Midbrain (tissue), 1 donor: ENCODE results near the gene RGS21.

ENCODE experiments used
- DNase-seq: peaks from one replicate; lab custom pipeline; 2025; lab: John Stamatoyannopoulos, UW

The RGS21 gene

GRCh38 chr1:192379554-192379953 is 62.8 kb downstream of the RGS21 start:
- no peak for DNase-seq

GRCh38 chr1:192382758-192383157 is 66.0 kb downstream of the RGS21 start:
- DNase-seq, result no peak

- DNase-seq, result no peak
Measured at GRCh38 chr1:192386051-192386650, 69.4 kb downstream of the RGS21 start.

- DNase-seq, result no peak
Measured at GRCh38 chr1:192395211-192395610, 78.4 kb downstream of the RGS21 start.

- DNase-seq, result no peak
Measured at GRCh38 chr1:192395895-192396294, 79.1 kb downstream of the RGS21 start.

GRCh38 chr1:192399161-192399560 is 82.4 kb downstream of the RGS21 start:
- DNase-seq, result no peak

GRCh38 chr1:192401825-192402224 is 85.0 kb downstream of the RGS21 start:
- DNase-seq, result no peak

- no peak for DNase-seq
Measured at GRCh38 chr1:192402571-192402970, 85.8 kb downstream of the RGS21 start.

- no peak for DNase-seq
Measured at GRCh38 chr1:192407206-192407605, 90.4 kb downstream of the RGS21 start.
